ENCODE results near the gene ZNF274. TPM values are rescaled to one million over a fixed set of nuclear protein-coding genes. Genes with fewer than 3 reads are reported as not detected.

The ZNF274 gene
- total RNA-seq, 4 donors from 2014 or later: 16.5 to 30.4 (median 21.7) TPM

- no peak for DNase-seq (ENCODE audit: low spot score)
- ATAC-seq (ENCODE audit: low FRiP score): no peak
- no peak for TF ChIP-seq CTCF (IDR thresholded peaks at IDR 0.05)
Observed at GRCh38 chr19:58212336-58213074, 29.6 kb downstream of the ZNF274 start.

GRCh38 chr19:58213075-58213369 lies 30.2 kb downstream of the ZNF274 start:
- no peak for TF ChIP-seq CTCF (IDR thresholded peaks at IDR 0.05)
- no peak for ATAC-seq (ENCODE audit: low FRiP score)
- DNase-seq (ENCODE audit: low spot score): no peak

- TF ChIP-seq CTCF (IDR thresholded peaks at IDR 0.05): no peak
- DNase-seq (ENCODE audit: low spot score) (no peak), ATAC-seq (ENCODE audit: low FRiP score) (no peak)
Observed at GRCh38 chr19:58217069-58217481, 34.2 kb downstream of the ZNF274 start.

GRCh38 chr19:58217607-58218391 lies 34.9 kb downstream of the ZNF274 start:
- DNase-seq (ENCODE audit: low spot score): no peak
- no peak for TF ChIP-seq CTCF (IDR thresholded peaks at IDR 0.05)
- no peak for ATAC-seq (ENCODE audit: low FRiP score)

GRCh38 chr19:58218899-58219298 lies 36.0 kb downstream of the ZNF274 start:
- no peak for TF ChIP-seq CTCF (IDR thresholded peaks at IDR 0.05)
- no peak for ATAC-seq (ENCODE audit: low FRiP score)

GRCh38 chr19:58227964-58228584 lies 45.2 kb downstream of the ZNF274 start:
- no peak for ATAC-seq (ENCODE audit: low FRiP score)
- no peak for DNase-seq (ENCODE audit: low spot score)
- TF ChIP-seq CTCF (IDR thresholded peaks at IDR 0.05): no peak

More at GRCh38 chr19:58218899-58219298, 36.0 kb downstream of the ZNF274 start:
- no peak for DNase-seq (ENCODE audit: low spot score)

All from omental fat pad (tissue), 4 donors.